CD14-positive monocyte (primary cell): Measurements from ENCODE around the gene TPK1. TPM values are rescaled to one million over a fixed set of nuclear protein-coding genes. Genes with fewer than 3 reads are reported as not detected.

Experiments used
- DNase-seq, 3 donors: peaks; one replicate each; pipeline ENCODE4 v3.0.0-alpha.2; 2011 to 2022
- H2AFZ ChIP-seq: 2 replicates; pipeline ENCODE4 v1.6.0; 2012; ENCODE audit warnings: mild to moderate bottlenecking, low read depth, low read length, inconsistent platforms; ENCODE audit not compliant: insufficient read depth, poor library complexity, severe bottlenecking
- H3K27ac ChIP-seq, 2 donors: 1 replicate in 1 of 2; 2 replicates in 1 of 2; pipeline ENCODE4 v1.5.1; 2012 to 2013; ENCODE audit warnings: low read length in 2 of 2, control low read depth in 1 of 2, inconsistent platforms in 1 of 2, low read depth in 1 of 2, mild to moderate bottlenecking in 1 of 2
- H3K27me3 ChIP-seq, 2 donors: one replicate each; pipeline versions ENCODE4 v1.6.0 to v1.6.1; 2011 to 2013; ENCODE audit warnings: low read length in 2 of 2; ENCODE audit not compliant: control insufficient read depth in 2 of 2, insufficient read depth in 2 of 2
- H3K36me3 ChIP-seq, 2 donors: replicated peaks in 1 of 2; 1 replicate in 1 of 2; 2 replicates in 1 of 2; pipeline versions ENCODE4 v1.5.1 to v1.6.1; 2012 to 2013; ENCODE audit warnings: low read length in 2 of 2, control low read depth in 1 of 2, inconsistent platforms in 1 of 2, mild to moderate bottlenecking in 1 of 2; ENCODE audit not compliant: insufficient read depth in 2 of 2, control insufficient read depth in 1 of 2
- H3K4me1 ChIP-seq, 2 donors: 1 replicate in 1 of 2; 2 replicates in 1 of 2; pipeline versions ENCODE4 v1.5.1 to v1.6.1; 2012 to 2013; ENCODE audit warnings: low read length in 2 of 2, control low read depth in 1 of 2, inconsistent platforms in 1 of 2, mild to moderate bottlenecking in 1 of 2, moderate library complexity in 1 of 2; ENCODE audit not compliant: insufficient read depth in 2 of 2, control insufficient read depth in 1 of 2
- H3K4me2 ChIP-seq: replicated peaks from 2 replicates; pipeline ENCODE3; 2012; ENCODE audit warnings: low read length, moderate library complexity, mild to moderate bottlenecking; ENCODE audit not compliant: poor library complexity, severe bottlenecking; ENCODE audit errors: extremely low read depth
- H3K4me3 ChIP-seq, 3 experiments: fragments of 200-600 bp in 1 of 3; sonication (generic) in 1 of 3; replicated peaks in 1 of 3; 1 replicate in 2 of 3; 2 replicates in 1 of 3; pipeline ENCODE4 v1.5.1; 2011 to 2013; ENCODE audit warnings: low read length in 3 of 3, mild to moderate bottlenecking in 3 of 3, control low read depth in 2 of 3, low read depth in 2 of 3, inconsistent platforms in 1 of 3, moderate library complexity in 1 of 3
- H3K79me2 ChIP-seq: 2 replicates; pipeline ENCODE4 v1.6.0; 2012; ENCODE audit warnings: mild to moderate bottlenecking, control low read depth, inconsistent platforms, low read length, moderate library complexity; ENCODE audit not compliant: insufficient read depth
- H3K9ac ChIP-seq: 2 replicates; pipeline ENCODE4 v1.6.0; 2017; ENCODE audit warnings: low read length, mild to moderate bottlenecking; ENCODE audit not compliant: insufficient read depth, poor library complexity, severe bottlenecking
- H3K9me3 ChIP-seq, 2 donors: replicated peaks in 1 of 2; 1 replicate in 1 of 2; 2 replicates in 1 of 2; pipeline versions ENCODE4 v1.5.1 to v1.6.1; 2012 to 2013; ENCODE audit warnings: low read length in 2 of 2, control low read depth in 1 of 2; ENCODE audit not compliant: control insufficient read depth in 1 of 2, insufficient read depth in 1 of 2
- H4K20me1 ChIP-seq: 2 replicates; pipeline ENCODE4 v1.6.0; 2012; ENCODE audit warnings: mild to moderate bottlenecking, low read length, control low read depth, moderate library complexity; ENCODE audit not compliant: insufficient read depth
- H3K27ac Mint-ChIP-seq, 7 donors: one replicate each; pipeline ENCODE4 v1.8.0; 2020; ENCODE audit warnings: mild to moderate bottlenecking in 7 of 7, mixed read lengths in 7 of 7, moderate library complexity in 6 of 7, inconsistent platforms in 2 of 7
- H3K27me3 Mint-ChIP-seq, 3 donors: one replicate each; pipeline ENCODE4 v1.8.0; 2021 to 2022; ENCODE audit warnings: low read depth in 3 of 3, mild to moderate bottlenecking in 3 of 3, mixed read lengths in 3 of 3, moderate library complexity in 3 of 3, inconsistent platforms in 1 of 3
- H3K36me3 Mint-ChIP-seq, 2 donors: one replicate each; pipeline ENCODE4 v1.8.0; 2020; ENCODE audit warnings: mixed read lengths in 2 of 2, inconsistent platforms in 1 of 2, mild to moderate bottlenecking in 1 of 2
- H3K4me1 Mint-ChIP-seq: one replicate; pipeline ENCODE4 v1.8.0; 2020; ENCODE audit warnings: mild to moderate bottlenecking, mixed read lengths
- H3K4me3 Mint-ChIP-seq, 2 donors: one replicate each; pipeline ENCODE4 v1.8.0; 2020; ENCODE audit warnings: mild to moderate bottlenecking in 2 of 2, mixed read lengths in 2 of 2, moderate library complexity in 1 of 2
- H3K9me3 Mint-ChIP-seq, 7 donors: one replicate each; pipeline ENCODE4 v1.8.0; 2020 to 2022; ENCODE audit warnings: mixed read lengths in 7 of 7, mild to moderate bottlenecking in 6 of 7, moderate library complexity in 6 of 7, inconsistent platforms in 2 of 7
- WGBS: methylation state at CpG from one replicate; pipeline ENCODE4 v1.1.5; 2013; ENCODE audit warnings: missing lambda C conversion rate; ENCODE audit not compliant: insufficient coverage; 5-methylcytosine and 5-hydroxymethylcytosine counted together
- intact Hi-C, 2 donors: fragments of 100-400 bp; cut with micrococcal nuclease; formaldehyde crosslinking; loops; one replicate each; pipeline versions ENCODE4 v1.15.0 to v1.15.1; 2023
- polyA plus RNA-seq, 3 donors: library from polyadenylated mRNA; depleted of rRNA in 1 of 3; unstranded in 2 of 3; stranded (reverse) in 1 of 3; fragments of 300-500 nt in 2 of 3; fragments of >200 nt in 1 of 3; fragmentation: Illumina TruSeq in 2 of 3; gene quantifications; 1 replicate in 2 of 3; 2 replicates in 1 of 3; pipeline ENCODE4 v1.2.3, GENCODE V29; 2012 to 2021
- TF ChIP-seq, protein P1 (sequence below): fragments of 200-600 bp; IDR thresholded peaks from one replicate; pipeline ENCODE4 v1.8.0; 2022; ENCODE audit warnings: antibody characterized with exemption, mild to moderate bottlenecking

TPK1 gene
- polyA plus RNA-seq, 3 donors: 18.9 to 33.8 (median 33.1) TPM

- Mint-ChIP-seq H3K27me3 (peaks cover 0 to 1% (median 0%) of the 10 kb centered on the region in 3 donors), H3K4me3 (no peak overlapping the region), H3K27ac (peak overlapping the region in 1 of 7 donors; percentile 21), H3K9me3 (peaks cover 2 to 11% (median 9%) of the 10 kb centered on the region in 7 donors), H3K4me1 (peaks cover 3% of the 10 kb centered on the region), H3K36me3 (peaks cover 0 to 2% of the 10 kb centered on the region in 2 donors)
- Histone ChIP-seq H3K27me3 (no peaks in the 10 kb centered on the region), H3K9ac (no peak overlapping the region), H3K9me3 (peaks cover 6 to 11% of the 10 kb centered on the region in 2 donors), H3K4me2 (no peak overlapping the region), H3K27ac (no peak overlapping the region), H3K4me3 (no peak overlapping the region), H3K79me2 (no peaks in the 10 kb centered on the region), H4K20me1 (no peaks in the 10 kb centered on the region), H2AFZ (no peak overlapping the region), H3K4me1 (no peaks in the 10 kb centered on the region), H3K36me3 (no peaks in the 10 kb centered on the region)
- DNase-seq: no peak
- TF ChIP-seq, protein P1, sequence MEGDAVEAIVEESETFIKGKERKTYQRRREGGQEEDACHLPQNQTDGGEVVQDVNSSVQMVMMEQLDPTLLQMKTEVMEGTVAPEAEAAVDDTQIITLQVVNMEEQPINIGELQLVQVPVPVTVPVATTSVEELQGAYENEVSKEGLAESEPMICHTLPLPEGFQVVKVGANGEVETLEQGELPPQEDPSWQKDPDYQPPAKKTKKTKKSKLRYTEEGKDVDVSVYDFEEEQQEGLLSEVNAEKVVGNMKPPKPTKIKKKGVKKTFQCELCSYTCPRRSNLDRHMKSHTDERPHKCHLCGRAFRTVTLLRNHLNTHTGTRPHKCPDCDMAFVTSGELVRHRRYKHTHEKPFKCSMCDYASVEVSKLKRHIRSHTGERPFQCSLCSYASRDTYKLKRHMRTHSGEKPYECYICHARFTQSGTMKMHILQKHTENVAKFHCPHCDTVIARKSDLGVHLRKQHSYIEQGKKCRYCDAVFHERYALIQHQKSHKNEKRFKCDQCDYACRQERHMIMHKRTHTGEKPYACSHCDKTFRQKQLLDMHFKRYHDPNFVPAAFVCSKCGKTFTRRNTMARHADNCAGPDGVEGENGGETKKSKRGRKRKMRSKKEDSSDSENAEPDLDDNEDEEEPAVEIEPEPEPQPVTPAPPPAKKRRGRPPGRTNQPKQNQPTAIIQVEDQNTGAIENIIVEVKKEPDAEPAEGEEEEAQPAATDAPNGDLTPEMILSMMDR: no peak
- intact Hi-C loops: no loop called here
Observed at GRCh38 chr7:144468990-144469732, 366.7 kb downstream of the TPK1 start.

- Histone ChIP-seq H3K4me3 (no peak overlapping the region), H3K4me2 (no peak overlapping the region), H2AFZ (no peak overlapping the region), H3K27me3 (no peaks in the 10 kb centered on the region), H3K27ac (no peak overlapping the region), H3K4me1 (no peaks in the 10 kb centered on the region), H3K79me2 (no peaks in the 10 kb centered on the region), H4K20me1 (no peaks in the 10 kb centered on the region), H3K9ac (no peak overlapping the region), H3K9me3 (peaks cover 10 to 23% of the 10 kb centered on the region in 2 donors), H3K36me3 (peaks cover 0 to 8% of the 10 kb centered on the region in 2 donors)
- Mint-ChIP-seq H3K4me1 (no peaks in the 10 kb centered on the region), H3K27ac (no peak overlapping the region), H3K4me3 (no peak overlapping the region), H3K27me3 (no peaks in the 10 kb centered on the region), H3K9me3 (peaks cover 12 to 32% (median 21%) of the 10 kb centered on the region in 7 donors), H3K36me3 (peaks cover 0 to 6% of the 10 kb centered on the region in 2 donors)
- WGBS: 95% methylated on average over 4 of the region's 5 CpGs
- no peak for DNase-seq
- intact Hi-C loops: no loop called here
- TF ChIP-seq, protein P1: no peak
Observed at GRCh38 chr7:144459635-144460034, 376.2 kb downstream of the TPK1 start.
